Measurements from ENCODE around the gene MS4A10. TPM values are rescaled to one million over a fixed set of nuclear protein-coding genes. Genes with fewer than 3 reads are reported as not detected.

MS4A10 gene
- not detected in 2 replicates for total RNA-seq

GRCh38 chr11:60785136-60785535 is at the start of gene MS4A10:
MS4A10 (plus strand) TSS chr11:60785333; CDS start chr11:60790336, 5,003 bp downstream.

GRCh38 chr11:60756307-60757032 is 28.7 kb upstream of the MS4A10 start, which contains the start of gene MS4A15:
MS4A15 (plus strand) TSS chr11:60756867; CDS start chr11:60763734, 6,867 bp downstream.

DNA sequence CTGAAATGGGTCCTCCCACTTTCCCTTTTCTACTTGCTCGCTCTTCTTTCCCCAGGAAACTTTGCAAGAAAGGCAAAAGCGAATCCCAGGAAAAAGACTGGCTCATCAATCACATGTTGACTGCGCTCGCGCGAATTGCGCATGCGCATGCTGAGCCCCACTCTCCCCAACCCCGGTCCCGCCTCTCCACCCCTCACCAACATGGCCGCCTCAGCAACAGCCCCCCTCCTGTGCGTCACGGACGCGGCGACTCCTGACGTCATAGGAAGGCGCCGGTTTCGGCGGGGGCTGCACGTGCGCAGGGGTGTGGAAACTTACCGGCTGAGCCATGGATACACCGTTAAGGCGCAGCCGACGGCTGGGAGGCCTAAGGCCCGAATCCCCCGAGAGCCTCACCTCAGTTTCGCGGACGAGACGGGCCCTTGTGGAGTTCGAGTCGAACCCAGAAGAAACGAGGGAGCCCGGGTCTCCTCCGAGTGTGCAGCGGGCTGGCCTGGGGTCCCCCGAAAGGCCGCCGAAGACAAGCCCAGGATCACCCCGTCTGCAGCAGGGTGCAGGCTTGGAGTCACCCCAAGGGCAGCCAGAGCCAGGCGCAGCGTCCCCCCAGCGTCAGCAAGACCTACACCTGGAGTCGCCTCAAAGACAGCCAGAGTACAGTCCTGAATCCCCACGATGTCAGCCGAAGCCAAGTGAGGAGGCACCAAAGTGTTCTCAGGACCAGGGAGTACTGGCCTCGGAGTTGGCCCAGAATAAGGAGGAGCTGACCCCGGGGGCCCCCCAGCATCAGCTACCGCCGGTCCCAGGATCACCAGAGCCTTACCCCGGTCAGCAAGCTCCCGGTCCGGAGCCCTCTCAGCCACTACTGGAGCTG is 56.9 kb downstream of the MS4A10 start, which contains the start of gene CCDC86:
Gene CCDC86, plus strand, starts transcription at position 317 of the 871 bp plus-strand sequence. Its CDS starts 12 bp downstream, at position 329.

Other genes starting within 250 kb of the MS4A10 start
- gene MS4A8, start 85.7 kb upstream of the MS4A10 start, total RNA-seq: not detected in 2 replicates
- gene MS4A18, start 60.6 kb upstream of the MS4A10 start, total RNA-seq: not detected in 2 replicates
- not detected in 2 replicates for gene MS4A15, start 28.5 kb upstream of the MS4A10 start, total RNA-seq
- gene CCDC86, start 56.8 kb downstream of the MS4A10 start, total RNA-seq: 10.9 and 22.4 TPM in 2 replicates
- gene PTGDR2, start 70.6 kb downstream of the MS4A10 start, total RNA-seq: not detected in 2 replicates
- gene ZP1, start 82.2 kb downstream of the MS4A10 start, total RNA-seq: not detected in 2 replicates
- 44.7 and 55.5 TPM in 2 replicates for gene PRPF19, start 121.3 kb downstream of the MS4A10 start, total RNA-seq
- 45.1 and 59.1 TPM in 2 replicates for gene TMEM109, start 128.8 kb downstream of the MS4A10 start, total RNA-seq
- gene TMEM132A, start 139.1 kb downstream of the MS4A10 start, total RNA-seq: 70.5 and 77.8 TPM in 2 replicates
- 3.9 and 20.7 TPM in 2 replicates for gene SLC15A3, start 166.8 kb downstream of the MS4A10 start, total RNA-seq
- gene CD6, start 186.3 kb downstream of the MS4A10 start, total RNA-seq: not detected in 2 replicates

Measured in epithelial cell of umbilical artery (primary cell).